Measurements from ENCODE around the gene BEGAIN. TPM values are rescaled to one million over a fixed set of nuclear protein-coding genes. Genes with fewer than 3 reads are reported as not detected.

The BEGAIN gene
- total and polyA plus RNA-seq, 8 donors, result 0.31 to 1.1 (median 0.83) TPM; not detected in 4

GRCh38 chr14:100566119-100566518, 21.1 kb downstream of the BEGAIN start:
- Histone ChIP-seq H3K27ac (no peak overlapping the region), H3K4me1 (peaks cover 18 to 31% (median 29%) of the 10 kb centered on the region in 4 donors), H3K9me3 (no peaks in the 10 kb centered on the region), H3K36me3 (no peaks in the 10 kb centered on the region), H3K27me3 (peaks cover 0 to 75% (median 47%) of the 10 kb centered on the region in 3 donors), H3K4me3 (no peak overlapping the region)
- intact Hi-C loops (cut with DNase I; ENCODE audit: low total_unique reads), result no loop called here
- DNase-seq, result peak in 1 of 2 donors; percentile 70
- 46 to 80% (median 58%) methylated on average over 11 of the region's 11 CpGs for WGBS, 5 donors
- TF ChIP-seq EP300 (IDR thresholded peaks at IDR 0.05), result no peak
- no peak for TF ChIP-seq POLR2A (IDR thresholded peaks at IDR 0.05)
- no peak for TF ChIP-seq POLR2AphosphoS5 (IDR thresholded peaks at IDR 0.05)
- no peak for TF ChIP-seq CTCF (IDR thresholded peaks at IDR 0.05)

- DNase-seq, result no peak
- Histone ChIP-seq H3K9me3 (no peaks in the 10 kb centered on the region), H3K27ac (no peak overlapping the region), H3K4me1 (peaks cover 18 to 31% (median 29%) of the 10 kb centered on the region in 4 donors), H3K36me3 (no peaks in the 10 kb centered on the region), H3K27me3 (peaks cover 0 to 75% (median 42%) of the 10 kb centered on the region in 3 donors), H3K4me3 (no peak overlapping the region)
- intact Hi-C loops (cut with DNase I; ENCODE audit: low total_unique reads), result no loop called here
- 83 to 100% (median 89%) methylated on average over 1 to 3 of the region's 3 CpGs for WGBS, 5 donors
- TF ChIP-seq POLR2AphosphoS5 (IDR thresholded peaks at IDR 0.05) (no peak), EP300 (IDR thresholded peaks at IDR 0.05) (no peak), CTCF (IDR thresholded peaks at IDR 0.05) (no peak), POLR2A (IDR thresholded peaks at IDR 0.05) (no peak)
Observed at GRCh38 chr14:100565650-100566049, 21.6 kb downstream of the BEGAIN start.

- 37 to 51% (median 44%) methylated on average over 6 of the region's 6 CpGs for WGBS, 5 donors
- Histone ChIP-seq H3K36me3 (no peaks in the 10 kb centered on the region), H3K9me3 (no peaks in the 10 kb centered on the region), H3K4me1 (peaks cover 18 to 31% (median 29%) of the 10 kb centered on the region in 4 donors), H3K4me3 (no peak overlapping the region), H3K27ac (no peak overlapping the region), H3K27me3 (peaks cover 0 to 73% (median 32%) of the 10 kb centered on the region in 3 donors)
- no peak for TF ChIP-seq POLR2AphosphoS5 (IDR thresholded peaks at IDR 0.05)
- no peak for TF ChIP-seq CTCF (IDR thresholded peaks at IDR 0.05)
- TF ChIP-seq POLR2A (IDR thresholded peaks at IDR 0.05), result no peak
- TF ChIP-seq EP300 (IDR thresholded peaks at IDR 0.05), result no peak
- intact Hi-C loops (cut with DNase I; ENCODE audit: low total_unique reads), result no loop called here
- DNase-seq, result no peak
Observed at GRCh38 chr14:100564512-100564911, 22.7 kb downstream of the BEGAIN start.

GRCh38 chr14:100562751-100563150, 24.5 kb downstream of the BEGAIN start:
- no peak for DNase-seq
- intact Hi-C loops (cut with DNase I; ENCODE audit: low total_unique reads), result no loop called here
- peaks cover 0 to 71% (median 14%) of the 10 kb centered on the region in 3 donors for H3K27me3 ChIP-seq
- H3K4me1 ChIP-seq, result peaks cover 9 to 15% (median 12%) of the 10 kb centered on the region in 4 donors
- TF ChIP-seq EP300 (IDR thresholded peaks at IDR 0.05) (no peak), POLR2A (IDR thresholded peaks at IDR 0.05) (no peak), POLR2AphosphoS5 (IDR thresholded peaks at IDR 0.05) (no peak), CTCF (IDR thresholded peaks at IDR 0.05) (no peak)
- no peak overlapping the region for H3K27ac ChIP-seq
- WGBS, 5 donors, result 67 to 80% (median 75%) methylated on average over 18 of the region's 18 CpGs
- H3K36me3 ChIP-seq, result no peaks in the 10 kb centered on the region
- no peaks in the 10 kb centered on the region for H3K9me3 ChIP-seq
- H3K4me3 ChIP-seq, result no peak overlapping the region
